Gastrocnemius medialis (tissue), 4 donors: ENCODE data around the gene GABRG3. TPM values are rescaled to one million over a fixed set of nuclear protein-coding genes. Genes with fewer than 3 reads are reported as not detected.

Source experiments
- ATAC-seq, 2 donors: fragments of 150-250 bp; one replicate each; pipeline ENCODE4 v1.9.1; 2016
- DNase-seq, 2 donors: peaks; one replicate each; pipeline ENCODE4 v3.0.0-alpha.2; 2019
- H3K27ac ChIP-seq, 4 donors: fragments of 200-600 bp; sonication (generic); 1 replicate in 1 of 4; 2 replicates in 3 of 4; pipeline ENCODE4 v1.5.1; 2016 to 2018; ENCODE audit warnings: mild to moderate bottlenecking in 2 of 4, moderate library complexity in 1 of 4
- H3K27me3 ChIP-seq, 3 donors: fragments of 200-600 bp; sonication (generic) in 2 of 3; 1 replicate in 1 of 3; 2 replicates in 2 of 3; pipeline versions ENCODE4 v1.5.1 to v1.6.0; 2016 to 2019; ENCODE audit warnings: mild to moderate bottlenecking in 1 of 3, moderate library complexity in 1 of 3
- H3K36me3 ChIP-seq, 2 donors: fragments of 200-600 bp; sonication (generic) in 1 of 2; one replicate each; pipeline ENCODE4 v1.5.1; 2017 to 2018
- H3K4me1 ChIP-seq, 2 donors: fragments of 200-600 bp; sonication (generic) in 1 of 2; one replicate each; pipeline ENCODE4 v1.5.1; 2016 to 2017; ENCODE audit warnings: mild to moderate bottlenecking in 2 of 2
- H3K4me3 ChIP-seq, 4 donors: fragments of 200-600 bp; sonication (generic) in 3 of 4; 1 replicate in 1 of 4; 2 replicates in 3 of 4; pipeline ENCODE4 v1.5.1; 2016 to 2019; ENCODE audit warnings: mild to moderate bottlenecking in 2 of 4
- H3K9me3 ChIP-seq, 3 donors: fragments of 200-600 bp; sonication (generic) in 2 of 3; 1 replicate in 1 of 3; 2 replicates in 2 of 3; pipeline ENCODE4 v1.5.1; 2016 to 2019
- POLR2A ChIP-seq, 2 donors: fragments of 450-650 bp; IDR thresholded peaks; one replicate each; pipeline ENCODE4 v1.6.1; 2017; ENCODE audit warnings: antibody characterized with exemption in 2 of 2, mild to moderate bottlenecking in 2 of 2, moderate library complexity in 2 of 2
- in situ Hi-C, 4 donors: fragments of 200-750 bp; cut with MboI; loops; one replicate each; pipeline versions ENCODE4 v1.15.0 to v1.8.0; 2017; ENCODE audit warnings: low sequenced_read_pairs in 4 of 4
- intact Hi-C: fragments of 100-400 bp; cut with DNase I; formaldehyde crosslinking; loops from one replicate; pipeline ENCODE4 v1.15.1; 2023; ENCODE audit warnings: low total_unique reads
- total RNA-seq, 4 donors: library from RNA; depleted of rRNA; stranded (reverse); fragments of >200 nt; gene quantifications; one replicate each; pipeline versions ENCODE4 v1.1.0 to v1.2.3, GENCODE V29; 2016
- TF ChIP-seq, protein P1 (sequence below), 5 experiments: fragments of 450-650 bp in 3 of 5; fragments of 200-600 bp in 2 of 5; sonication (generic) in 2 of 5; IDR thresholded peaks in 4 of 5; conservative IDR thresholded peaks in 1 of 5; 1 replicate in 4 of 5; 2 replicates in 1 of 5; pipeline ENCODE4 v1.5.1; 2016 to 2019; ENCODE audit warnings: antibody characterized with exemption in 5 of 5, mild to moderate bottlenecking in 3 of 5, moderate library complexity in 3 of 5

The GABRG3 gene
- total RNA-seq, 4 donors from 2014 or later, result not detected

- intact Hi-C loops, result no loop called here
- ATAC-seq (no peak), DNase-seq (no peak)
- no peak for TF ChIP-seq POLR2A (IDR thresholded peaks at IDR 0.05)
- TF ChIP-seq, protein P1, sequence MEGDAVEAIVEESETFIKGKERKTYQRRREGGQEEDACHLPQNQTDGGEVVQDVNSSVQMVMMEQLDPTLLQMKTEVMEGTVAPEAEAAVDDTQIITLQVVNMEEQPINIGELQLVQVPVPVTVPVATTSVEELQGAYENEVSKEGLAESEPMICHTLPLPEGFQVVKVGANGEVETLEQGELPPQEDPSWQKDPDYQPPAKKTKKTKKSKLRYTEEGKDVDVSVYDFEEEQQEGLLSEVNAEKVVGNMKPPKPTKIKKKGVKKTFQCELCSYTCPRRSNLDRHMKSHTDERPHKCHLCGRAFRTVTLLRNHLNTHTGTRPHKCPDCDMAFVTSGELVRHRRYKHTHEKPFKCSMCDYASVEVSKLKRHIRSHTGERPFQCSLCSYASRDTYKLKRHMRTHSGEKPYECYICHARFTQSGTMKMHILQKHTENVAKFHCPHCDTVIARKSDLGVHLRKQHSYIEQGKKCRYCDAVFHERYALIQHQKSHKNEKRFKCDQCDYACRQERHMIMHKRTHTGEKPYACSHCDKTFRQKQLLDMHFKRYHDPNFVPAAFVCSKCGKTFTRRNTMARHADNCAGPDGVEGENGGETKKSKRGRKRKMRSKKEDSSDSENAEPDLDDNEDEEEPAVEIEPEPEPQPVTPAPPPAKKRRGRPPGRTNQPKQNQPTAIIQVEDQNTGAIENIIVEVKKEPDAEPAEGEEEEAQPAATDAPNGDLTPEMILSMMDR (IDR thresholded peaks at IDR 0.05 in 4 of 5, conservative IDR thresholded peaks at IDR 0.05 in 1 of 5), result no peak
- in situ Hi-C loops, result no loop called here
- Histone ChIP-seq H3K27ac (no peak overlapping the region), H3K27me3 (no peaks in the 10 kb centered on the region), H3K9me3 (no peaks in the 10 kb centered on the region), H3K36me3 (no peaks in the 10 kb centered on the region), H3K4me1 (no peaks in the 10 kb centered on the region), H3K4me3 (no peak overlapping the region)
Observed at GRCh38 chr15:27574541-27575054, 603.6 kb downstream of the GABRG3 start.

DNA sequence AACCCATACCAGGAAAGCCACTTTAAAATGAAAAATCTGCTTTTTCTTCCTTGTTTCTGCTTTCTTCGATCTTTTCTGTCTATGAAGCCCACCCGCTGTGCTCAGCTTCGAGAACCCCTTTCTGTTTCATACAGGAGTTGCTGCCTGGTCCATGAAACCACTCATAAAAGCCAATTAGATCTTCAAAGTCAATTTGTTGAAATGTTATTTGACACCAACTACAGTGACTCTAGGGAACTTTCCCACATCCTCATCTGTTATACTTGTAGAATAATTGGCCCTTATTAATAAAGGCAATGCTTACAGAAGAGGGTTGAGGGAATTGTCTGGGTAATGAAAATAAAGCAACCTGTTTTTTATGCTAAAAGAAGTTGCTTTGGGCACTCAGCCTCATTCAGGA is 604.5 kb downstream of the GABRG3 start:
- H3K4me1 ChIP-seq, result no peaks in the 10 kb centered on the region
- ATAC-seq, result no peak
- intact Hi-C loops, result no loop called here

GRCh38 chr15:27576576-27576975 is 605.6 kb downstream of the GABRG3 start:
- Histone ChIP-seq H3K27ac (no peak overlapping the region), H3K4me1 (no peaks in the 10 kb centered on the region), H3K27me3 (no peaks in the 10 kb centered on the region), H3K4me3 (no peak overlapping the region), H3K36me3 (no peaks in the 10 kb centered on the region), H3K9me3 (no peaks in the 10 kb centered on the region)
- intact Hi-C loops (no loop called here), in situ Hi-C loops (no loop called here)
- ATAC-seq (no peak), DNase-seq (no peak)
- TF ChIP-seq, protein P1 (IDR thresholded peaks at IDR 0.05 in 4 of 5, conservative IDR thresholded peaks at IDR 0.05 in 1 of 5), result no peak
- no peak for TF ChIP-seq POLR2A (IDR thresholded peaks at IDR 0.05)

More for the DNA sequence above, 604.5 kb downstream of the GABRG3 start:
- no peak for DNase-seq
- no peak for TF ChIP-seq POLR2A (IDR thresholded peaks at IDR 0.05)
- TF ChIP-seq, protein P1 (IDR thresholded peaks at IDR 0.05 in 4 of 5, conservative IDR thresholded peaks at IDR 0.05 in 1 of 5), result no peak
- Histone ChIP-seq H3K27ac (no peak overlapping the region), H3K4me3 (no peak overlapping the region), H3K9me3 (no peaks in the 10 kb centered on the region), H3K27me3 (no peaks in the 10 kb centered on the region), H3K36me3 (no peaks in the 10 kb centered on the region)
- in situ Hi-C loops, result no loop called here

GRCh38 chr15:27579738-27580137 is 608.8 kb downstream of the GABRG3 start:
- no peak for DNase-seq
- intact Hi-C loops (no loop called here), in situ Hi-C loops (no loop called here)
- Histone ChIP-seq H3K4me1 (no peaks in the 10 kb centered on the region), H3K27ac (no peak overlapping the region), H3K4me3 (no peak overlapping the region), H3K27me3 (no peaks in the 10 kb centered on the region), H3K36me3 (no peaks in the 10 kb centered on the region), H3K9me3 (no peaks in the 10 kb centered on the region)
- TF ChIP-seq, protein P1 (IDR thresholded peaks at IDR 0.05 in 4 of 5, conservative IDR thresholded peaks at IDR 0.05 in 1 of 5), result no peak
- no peak for TF ChIP-seq POLR2A (IDR thresholded peaks at IDR 0.05)
- no peak for ATAC-seq
